Lower leg skin (tissue), 3 donors: ENCODE data around the gene KCNIP4.

Experiments
- POLR2A ChIP-seq, 2 donors: fragments of 450-650 bp; IDR thresholded peaks; one replicate each; pipeline ENCODE4 v1.6.1; 2016 to 2017; ENCODE audit warnings: antibody characterized with exemption in 2 of 2, mild to moderate bottlenecking in 1 of 2, moderate library complexity in 1 of 2
- TF ChIP-seq, protein P1 (sequence below), 3 donors: fragments of 450-650 bp; IDR thresholded peaks; one replicate each; pipeline ENCODE4 v1.5.1; 2016; ENCODE audit warnings: antibody characterized with exemption in 3 of 3, mild to moderate bottlenecking in 3 of 3, moderate library complexity in 2 of 3

DNA sequence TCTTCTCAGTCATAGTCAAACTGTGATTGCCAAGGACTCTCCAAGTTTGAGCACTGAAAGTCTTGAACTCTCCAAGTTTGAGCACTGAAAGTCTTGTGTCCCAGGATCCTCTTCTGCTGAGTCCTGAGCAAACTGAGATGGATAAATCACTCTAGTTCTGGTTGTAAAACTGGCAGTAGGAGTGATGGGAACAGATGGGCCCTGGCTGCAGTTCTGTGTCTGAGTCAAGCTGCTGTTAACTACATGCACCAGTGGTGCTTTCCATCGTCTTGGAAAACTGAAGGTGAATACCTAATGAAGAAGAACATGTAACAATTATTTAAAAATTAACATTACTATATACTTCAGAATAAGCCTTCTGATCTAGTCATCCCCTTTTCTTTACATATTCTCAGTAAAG, 27.6 kb upstream of the KCNIP4 start:
- TF ChIP-seq, protein P1, sequence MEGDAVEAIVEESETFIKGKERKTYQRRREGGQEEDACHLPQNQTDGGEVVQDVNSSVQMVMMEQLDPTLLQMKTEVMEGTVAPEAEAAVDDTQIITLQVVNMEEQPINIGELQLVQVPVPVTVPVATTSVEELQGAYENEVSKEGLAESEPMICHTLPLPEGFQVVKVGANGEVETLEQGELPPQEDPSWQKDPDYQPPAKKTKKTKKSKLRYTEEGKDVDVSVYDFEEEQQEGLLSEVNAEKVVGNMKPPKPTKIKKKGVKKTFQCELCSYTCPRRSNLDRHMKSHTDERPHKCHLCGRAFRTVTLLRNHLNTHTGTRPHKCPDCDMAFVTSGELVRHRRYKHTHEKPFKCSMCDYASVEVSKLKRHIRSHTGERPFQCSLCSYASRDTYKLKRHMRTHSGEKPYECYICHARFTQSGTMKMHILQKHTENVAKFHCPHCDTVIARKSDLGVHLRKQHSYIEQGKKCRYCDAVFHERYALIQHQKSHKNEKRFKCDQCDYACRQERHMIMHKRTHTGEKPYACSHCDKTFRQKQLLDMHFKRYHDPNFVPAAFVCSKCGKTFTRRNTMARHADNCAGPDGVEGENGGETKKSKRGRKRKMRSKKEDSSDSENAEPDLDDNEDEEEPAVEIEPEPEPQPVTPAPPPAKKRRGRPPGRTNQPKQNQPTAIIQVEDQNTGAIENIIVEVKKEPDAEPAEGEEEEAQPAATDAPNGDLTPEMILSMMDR (IDR thresholded peaks at IDR 0.05) = no peak
- TF ChIP-seq POLR2A (IDR thresholded peaks at IDR 0.05) = no peak
